Measurements from ENCODE around the gene MSMP.

The MSMP gene

GRCh38 chr9:35795695-35796094, 41.6 kb upstream of the MSMP start:
- Mint-ChIP-seq H3K4me3 (no peak overlapping the region), H3K4me1 (peaks cover 57% of the 10 kb centered on the region), H3K27ac (no peak overlapping the region), H3K36me3 (ENCODE audit: low read depth) (peaks cover 8% of the 10 kb centered on the region), H3K27me3 (ENCODE audit: low read depth, poor library complexity) (peaks cover under 1% of the 10 kb centered on the region), H3K9me3 (no peaks in the 10 kb centered on the region)
- DNase-seq = no peak
- no peak for TF ChIP-seq CTCF (IDR thresholded peaks at IDR 0.05)

DNA sequence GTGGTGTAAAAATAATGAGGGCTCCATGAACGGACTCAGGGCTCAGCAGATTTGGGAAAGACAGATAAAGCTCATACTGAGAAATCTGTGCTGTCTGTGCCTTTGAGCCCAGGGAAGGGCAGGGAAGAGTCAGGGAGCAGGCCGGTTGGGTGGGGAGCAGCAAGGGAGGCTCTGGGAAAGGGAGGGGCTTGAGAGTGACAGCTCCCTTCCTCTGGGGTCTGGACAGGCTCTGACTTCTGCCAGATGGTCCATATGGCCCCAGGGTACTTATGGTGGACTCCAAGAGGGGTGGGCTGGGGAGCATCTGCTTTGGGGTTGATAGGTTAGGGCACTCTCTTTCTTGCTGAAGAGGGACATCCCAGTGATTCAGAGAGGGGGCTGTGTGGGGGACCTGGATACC, 39.4 kb upstream of the MSMP start:
- peaks cover 4% of the 10 kb centered on the region for H3K27me3 Mint-ChIP-seq (ENCODE audit: low read depth, poor library complexity)
- H3K9me3 Mint-ChIP-seq = no peaks in the 10 kb centered on the region
- H3K4me3 Mint-ChIP-seq = peak overlapping the region; percentile 54
- no peaks in the 10 kb centered on the region for H3K36me3 Mint-ChIP-seq (ENCODE audit: low read depth)
- DNase-seq = no peak
- H3K27ac Mint-ChIP-seq = no peak overlapping the region
- TF ChIP-seq CTCF (IDR thresholded peaks at IDR 0.05) = no peak
- H3K4me1 Mint-ChIP-seq = peaks cover 63% of the 10 kb centered on the region

GRCh38 chr9:35792826-35793225, 38.8 kb upstream of the MSMP start:
- H3K27ac Mint-ChIP-seq = peak overlapping the region; percentile 23
- H3K36me3 Mint-ChIP-seq (ENCODE audit: low read depth) = peaks cover under 1% of the 10 kb centered on the region
- H3K9me3 Mint-ChIP-seq = no peaks in the 10 kb centered on the region
- no peak for DNase-seq
- H3K27me3 Mint-ChIP-seq (ENCODE audit: low read depth, poor library complexity) = peaks cover 4% of the 10 kb centered on the region
- peak overlapping the region; percentile 57 for H3K4me3 Mint-ChIP-seq
- peaks cover 57% of the 10 kb centered on the region for H3K4me1 Mint-ChIP-seq
- TF ChIP-seq CTCF (IDR thresholded peaks at IDR 0.05) = no peak

DNA sequence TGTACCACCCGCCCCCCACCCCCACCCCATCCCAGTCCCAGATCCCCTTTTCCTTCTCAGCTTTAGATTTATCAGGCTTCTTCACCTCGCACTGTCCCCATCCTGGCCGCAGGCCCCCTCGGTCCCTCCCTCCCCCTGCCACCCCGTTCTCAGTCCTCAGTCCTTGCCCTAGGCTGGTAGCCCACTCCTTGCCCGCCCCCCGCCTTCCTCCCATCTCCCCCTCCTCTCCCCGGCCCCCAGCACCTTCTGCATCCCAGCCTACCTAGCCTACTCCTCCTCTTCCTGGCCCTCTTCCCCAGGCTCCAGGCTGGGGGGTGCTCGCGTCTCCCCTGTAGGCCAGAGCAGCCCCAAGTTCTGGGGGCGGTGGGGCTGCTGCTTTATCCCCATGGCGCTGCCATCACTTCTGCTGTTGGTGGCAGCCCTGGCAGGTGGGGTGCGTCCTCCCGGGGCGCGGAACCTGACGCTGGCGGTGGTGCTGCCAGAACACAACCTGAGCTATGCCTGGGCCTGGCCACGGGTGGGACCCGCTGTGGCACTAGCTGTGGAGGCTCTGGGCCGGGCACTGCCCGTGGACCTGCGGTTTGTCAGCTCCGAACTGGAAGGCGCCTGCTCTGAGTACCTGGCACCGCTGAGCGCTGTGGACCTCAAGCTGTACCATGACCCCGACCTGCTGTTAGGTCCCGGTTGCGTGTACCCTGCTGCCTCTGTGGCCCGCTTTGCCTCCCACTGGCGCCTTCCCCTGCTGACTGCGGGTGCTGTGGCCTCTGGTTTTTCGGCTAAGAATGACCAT, 38.1 kb upstream of the MSMP start:
- H3K9me3 Mint-ChIP-seq = no peaks in the 10 kb centered on the region
- H3K27me3 Mint-ChIP-seq (ENCODE audit: low read depth, poor library complexity) = peaks cover 4% of the 10 kb centered on the region
- no peak overlapping the region for H3K27ac Mint-ChIP-seq
- no peak for TF ChIP-seq CTCF (IDR thresholded peaks at IDR 0.05)
- H3K4me1 Mint-ChIP-seq = peaks cover 52% of the 10 kb centered on the region
- H3K4me3 Mint-ChIP-seq = peak overlapping the region; percentile 57
- H3K36me3 Mint-ChIP-seq (ENCODE audit: low read depth) = peaks cover 7% of the 10 kb centered on the region
- DNase-seq = peak; percentile 10

DNA sequence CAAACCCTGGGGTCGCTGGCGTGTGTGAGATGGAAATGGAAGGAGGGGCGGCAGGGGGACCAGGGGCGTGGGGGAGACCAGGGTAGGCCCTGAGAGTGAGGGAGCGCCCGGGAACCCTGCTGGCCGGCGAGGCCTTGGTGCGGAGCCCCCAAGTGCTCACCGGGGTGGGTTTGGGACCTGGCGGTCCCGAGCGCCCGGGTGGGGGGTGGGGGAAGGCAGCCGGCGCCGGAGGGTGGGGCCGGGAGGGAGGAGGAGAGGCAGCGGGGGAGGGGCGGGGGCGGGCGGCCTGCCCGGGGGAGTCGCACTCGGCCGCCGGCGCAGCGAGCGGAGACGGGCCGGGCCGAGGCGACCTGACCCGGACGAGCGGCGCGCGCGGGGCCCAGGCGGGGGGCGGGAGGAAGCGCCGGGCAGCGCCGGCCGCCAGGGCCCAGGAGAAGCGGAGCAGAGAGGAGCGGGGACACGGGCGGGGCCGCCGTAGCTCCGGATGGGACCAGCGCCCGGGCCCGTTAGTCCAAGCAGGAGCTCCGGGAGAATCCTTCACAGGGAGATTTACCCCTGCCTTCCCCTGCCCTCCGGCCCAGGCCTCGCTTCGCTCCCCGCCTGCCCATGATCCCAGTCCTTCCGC, 37.3 kb upstream of the MSMP start, which contains the start of gene NPR2:
Gene NPR2, plus strand, starts transcription at position 295 of the 625 bp plus-strand sequence. CDS start 818 bp downstream, outside the sequence.
- Mint-ChIP-seq H3K27me3 (ENCODE audit: low read depth, poor library complexity) (peaks cover 4% of the 10 kb centered on the region), H3K4me1 (peaks cover 44% of the 10 kb centered on the region), H3K4me3 (peak within 1 kb of the TSS; percentile 77), H3K9me3 (no peaks in the 10 kb centered on the region), H3K36me3 (ENCODE audit: low read depth) (peaks cover 10% of the 10 kb centered on the region), H3K27ac (peak within 1 kb of the TSS; percentile 62)
- DNase-seq = peak; percentile 72
- TF ChIP-seq CTCF (IDR thresholded peaks at IDR 0.05) = no peak
